GM12878 (cell line): ENCODE results near the gene CCDC87. TPM values are rescaled to one million over a fixed set of nuclear protein-coding genes. Genes with fewer than 3 reads are reported as not detected.

ENCODE experiments used
- ATAC-seq: fragments of 200-7000 bp; cut with Tn5 transposase; 3 replicates; pipeline ENCODE4 v1.9.1; 2020; ENCODE audit warnings: mild to moderate bottlenecking, moderate library complexity
- BruUV-seq: library from RNA; stranded (reverse); fragments of 400-500 nt; replicated peaks from 2 replicates; lab custom pipeline; 2021; lab: Mats Ljungman, UMichigan
- CTCF ChIA-PET: fragments of 300-600 bp; sonication (Branson Sonifier 250); formaldehyde crosslinking; extraction: SDS; loops from one replicate; lab custom pipeline; 2021; ENCODE audit warnings: inconsistent platforms; lab: Yijun Ruan, JAX
- POLR2A ChIA-PET: fragments of 350-600 bp; formaldehyde crosslinking; extraction: SDS; loops from one replicate; lab custom pipeline; 2021; ENCODE audit warnings: inconsistent platforms; lab: Charles Lee
- RAD21 ChIA-PET: fragments of 300-600 bp; sonication (Branson Sonifier 250); formaldehyde crosslinking; loops from one replicate; lab custom pipeline; 2023; ENCODE audit warnings: antibody characterized with exemption; ENCODE audit not compliant: unreplicated experiment; lab: Charles Lee
- SMC1A ChIA-PET: fragments of 300-600 bp; sonication (Branson Sonifier 250); formaldehyde crosslinking; loops from one replicate; lab custom pipeline; 2023; ENCODE audit not compliant: unreplicated experiment, uncharacterized antibody; lab: Charles Lee
- DNase-seq: peaks from one replicate; pipeline ENCODE4 v3.0.0-alpha.2; 2011; ENCODE audit warnings: low read depth, low spot score
- FAIRE-seq: peaks from 3 replicates; lab custom pipeline; 2011; peaks lifted over from hg19 to GRCh38; lab: Jason Lieb, UNC
- H2AFZ ChIP-seq: 2 replicates; pipeline ENCODE4 v1.6.0; 2011; ENCODE audit warnings: low read depth, low read length, control low read depth; ENCODE audit not compliant: control insufficient read depth
- H3K27ac ChIP-seq: 2 replicates; pipeline ENCODE4 v1.5.1; 2011; ENCODE audit warnings: control low read depth; ENCODE audit not compliant: control insufficient read depth, insufficient read depth
- H3K27me3 ChIP-seq, 2 experiments: replicated peaks in 1 of 2; 2 replicates each; pipeline versions ENCODE4 v1.6.0 to v1.6.1; 2011; ENCODE audit warnings: low read length in 1 of 2; ENCODE audit not compliant: control insufficient read depth in 2 of 2, insufficient read depth in 2 of 2
- H3K36me3 ChIP-seq, 2 experiments: 2 replicates each; pipeline ENCODE4 v1.5.1; 2011; ENCODE audit warnings: low read length in 1 of 2; ENCODE audit not compliant: control insufficient read depth in 2 of 2, insufficient read depth in 2 of 2
- H3K4me1 ChIP-seq: 2 replicates; pipeline ENCODE4 v1.6.1; 2011; ENCODE audit warnings: mild to moderate bottlenecking, low read length, moderate library complexity, mixed read lengths; ENCODE audit not compliant: control insufficient read depth, insufficient read depth
- H3K4me2 ChIP-seq: 2 replicates; pipeline ENCODE4 v1.6.0; 2011; ENCODE audit warnings: control low read depth; ENCODE audit not compliant: control insufficient read depth, insufficient read depth
- H3K4me3 ChIP-seq: fragments of 200-600 bp; sonication (generic); 2 replicates; pipeline ENCODE4 v1.5.1; 2016
- H3K79me2 ChIP-seq: 2 replicates; pipeline ENCODE4 v1.6.0; 2011; ENCODE audit warnings: low read length; ENCODE audit not compliant: control insufficient read depth, insufficient read depth
- H3K9ac ChIP-seq: 2 replicates; pipeline ENCODE4 v1.8.0; 2011; ENCODE audit warnings: low read length, control low read depth, mixed read lengths; ENCODE audit not compliant: control insufficient read depth, insufficient read depth
- H3K9me3 ChIP-seq: replicated peaks from 3 replicates; pipeline ENCODE4 v1.5.1; 2011; ENCODE audit warnings: mild to moderate bottlenecking, low read length; ENCODE audit not compliant: control insufficient read depth, insufficient read depth
- H4K20me1 ChIP-seq: 2 replicates; pipeline ENCODE4 v1.6.0; 2011; ENCODE audit not compliant: control insufficient read depth, insufficient read depth
- ASH2L ChIP-seq: fragments of 300-600, 200-600 bp; sonication (generic); IDR thresholded peaks from 2 replicates; pipeline ENCODE4 v1.6.1; 2017; ENCODE audit warnings: low read depth, mild to moderate bottlenecking, borderline replicate concordance
- BRCA1 ChIP-seq: IDR thresholded peaks from 2 replicates; pipeline ENCODE4 v1.6.1; 2011; ENCODE audit warnings: low read depth, low read length, improper control_type of control experiment
- CBX5 ChIP-seq: sonication (generic); IDR thresholded peaks from 2 replicates; pipeline ENCODE4 v1.6.1; 2016; ENCODE audit warnings: low read depth, moderate library complexity, mild to moderate bottlenecking, inconsistent platforms
- DPF2 ChIP-seq: fragments of 450-650 bp; IDR thresholded peaks from 2 replicates; pipeline ENCODE4 v1.6.1; 2017; ENCODE audit warnings: mild to moderate bottlenecking
- EP300 ChIP-seq, 2 experiments: fragments of 150-350 bp in 1 of 2; IDR thresholded peaks; 2 replicates each; pipeline ENCODE4 v1.6.1; 2011 to 2012; ENCODE audit warnings: low read depth in 2 of 2, low read length in 2 of 2, borderline replicate concordance in 1 of 2, improper control_type of control experiment in 1 of 2, inconsistent platforms in 1 of 2; ENCODE audit not compliant: control insufficient read depth in 1 of 2
- HCFC1 ChIP-seq: fragments of 150-350 bp; IDR thresholded peaks from 2 replicates; pipeline ENCODE4 v1.6.1; 2014; ENCODE audit warnings: low read length
- IKZF1 ChIP-seq: fragments of 450-650 bp; conservative IDR thresholded peaks from 2 replicates; pipeline ENCODE4 v1.6.1; 2017; ENCODE audit warnings: antibody characterized with exemption, mild to moderate bottlenecking
- LARP7 ChIP-seq: fragments of 450-650 bp; IDR thresholded peaks from 2 replicates; pipeline ENCODE4 v1.6.1; 2017; ENCODE audit warnings: mild to moderate bottlenecking
- NFYB ChIP-seq: IDR thresholded peaks from 2 replicates; pipeline ENCODE4 v1.6.1; 2011; ENCODE audit warnings: low read depth, mild to moderate bottlenecking, low read length, improper control_type of control experiment, moderate library complexity; ENCODE audit not compliant: insufficient read depth
- PAX5 ChIP-seq: IDR thresholded peaks from 2 replicates; pipeline ENCODE4 v1.6.1; 2011; ENCODE audit warnings: low read depth, low read length, borderline replicate concordance
- TARDBP ChIP-seq: IDR thresholded peaks from 2 replicates; pipeline ENCODE4 v1.6.1; 2016; ENCODE audit warnings: borderline replicate concordance
- WGBS: methylation state at CpG from one replicate; pipeline ENCODE4 v1.1.6; 2016; ENCODE audit warnings: low lambda C conversion rate; ENCODE audit not compliant: insufficient replicate concordance, insufficient coverage; ENCODE audit errors: missing lambda C conversion rate; 5-methylcytosine and 5-hydroxymethylcytosine counted together
- in situ Hi-C: fragments of 300-500 bp; cut with MboI; formaldehyde crosslinking; loops from 9 replicates; pipeline ENCODE4 v1.14.3; 2018; ENCODE audit warnings: mixed read lengths
- intact Hi-C: fragments of 100-400 bp; cut with micrococcal nuclease; formaldehyde crosslinking; loops from one replicate; pipeline ENCODE4 v1.14.2; 2022; ENCODE audit not compliant: unreplicated experiment
- polyA plus RNA-seq, 11 experiments: library from polyadenylated mRNA; depleted of rRNA in 4 of 11; unstranded in 6 of 11; stranded (reverse) in 5 of 11; fragments of >200 nt; fragmentation: Nextera tagmentation in 4 of 11; fragmentation: Illumina TruSeq in 1 of 11; extraction: Ambion mirVana in 4 of 11; extraction: Trizol in 1 of 11; gene quantifications; 1 replicate in 1 of 11; 2 replicates in 10 of 11; pipeline versions ENCODE4 v1.2.1 to v1.2.3, GENCODE V29; 2011 to 2016; ENCODE audit warnings: inconsistent platforms in 2 of 11, missing spikeins in 2 of 11, low read depth in 1 of 11
- total RNA-seq, 4 experiments: library from RNA; depleted of rRNA in 3 of 4; stranded (reverse); fragments of >200 nt in 3 of 4; fragmentation: Illumina TruSeq in 1 of 4; extraction: Trizol in 1 of 4; gene quantifications; 2 replicates each; pipeline versions ENCODE4 v1.2.1 to v1.2.3, GENCODE V29; 2013 to 2021
- TF ChIP-seq, protein P1 (sequence below): IDR thresholded peaks from 2 replicates; pipeline ENCODE4 v1.6.1; 2012; ENCODE audit warnings: low read depth, low read length, improper control_type of control experiment
- TF ChIP-seq, protein P2 (sequence below): fragments of 450-650 bp; IDR thresholded peaks from 2 replicates; pipeline ENCODE4 v1.6.1; 2017; ENCODE audit warnings: borderline replicate concordance

CCDC87 gene
- total and polyA plus RNA-seq, 10 of the 15 experiments (the other 5 are each of a cell fraction or from before 2014, with no cell fraction given), result 0.02 to 0.17 (median 0.09) TPM; not detected in 3

- ATAC-seq (no peak), DNase-seq (no peak), FAIRE-seq (no peak)
- H2AFZ ChIP-seq, result no peak overlapping the region
- SMC1A ChIA-PET, result interaction anchor here (1.7 kb wide), 1 partner anchor 127 kb away, joined by 3 read pairs; the partner anchor contains the start of gene RBM4B
- H3K36me3 ChIP-seq, result no peaks in the 10 kb centered on the region
- WGBS, result 44% methylated on average over 4 of the region's 4 CpGs
- TF ChIP-seq DPF2 (no peak), TARDBP (no peak), LARP7 (no peak), EP300 (IDR thresholded peaks at IDR 0.05; ENCODE audit: borderline replicate concordance in 1 of 2, control insufficient read depth in 1 of 2, low read depth in 2 of 2, low read length in 2 of 2) (no peak), IKZF1 (no peak), PAX5 (no peak), NFYB (no peak), ASH2L (no peak), HCFC1 (no peak), BRCA1 (no peak), CBX5 (no peak)
- TF ChIP-seq, protein P1, sequence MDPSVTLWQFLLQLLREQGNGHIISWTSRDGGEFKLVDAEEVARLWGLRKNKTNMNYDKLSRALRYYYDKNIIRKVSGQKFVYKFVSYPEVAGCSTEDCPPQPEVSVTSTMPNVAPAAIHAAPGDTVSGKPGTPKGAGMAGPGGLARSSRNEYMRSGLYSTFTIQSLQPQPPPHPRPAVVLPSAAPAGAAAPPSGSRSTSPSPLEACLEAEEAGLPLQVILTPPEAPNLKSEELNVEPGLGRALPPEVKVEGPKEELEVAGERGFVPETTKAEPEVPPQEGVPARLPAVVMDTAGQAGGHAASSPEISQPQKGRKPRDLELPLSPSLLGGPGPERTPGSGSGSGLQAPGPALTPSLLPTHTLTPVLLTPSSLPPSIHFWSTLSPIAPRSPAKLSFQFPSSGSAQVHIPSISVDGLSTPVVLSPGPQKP, result no peak
- TF ChIP-seq, protein P2, sequence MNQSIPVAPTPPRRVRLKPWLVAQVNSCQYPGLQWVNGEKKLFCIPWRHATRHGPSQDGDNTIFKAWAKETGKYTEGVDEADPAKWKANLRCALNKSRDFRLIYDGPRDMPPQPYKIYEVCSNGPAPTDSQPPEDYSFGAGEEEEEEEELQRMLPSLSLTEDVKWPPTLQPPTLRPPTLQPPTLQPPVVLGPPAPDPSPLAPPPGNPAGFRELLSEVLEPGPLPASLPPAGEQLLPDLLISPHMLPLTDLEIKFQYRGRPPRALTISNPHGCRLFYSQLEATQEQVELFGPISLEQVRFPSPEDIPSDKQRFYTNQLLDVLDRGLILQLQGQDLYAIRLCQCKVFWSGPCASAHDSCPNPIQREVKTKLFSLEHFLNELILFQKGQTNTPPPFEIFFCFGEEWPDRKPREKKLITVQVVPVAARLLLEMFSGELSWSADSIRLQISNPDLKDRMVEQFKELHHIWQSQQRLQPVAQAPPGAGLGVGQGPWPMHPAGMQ, result no peak
- CTCF ChIA-PET, result no interaction called here
- no peak overlapping the region for H3K4me3 ChIP-seq
- BruUV-seq, result no TSS peak
- H3K9ac ChIP-seq, result no peak overlapping the region
- H3K27ac ChIP-seq, result no peak overlapping the region
- in situ Hi-C loops, result no loop called here
- H4K20me1 ChIP-seq, result no peaks in the 10 kb centered on the region
- RAD21 ChIA-PET, result no interaction called here
- no peaks in the 10 kb centered on the region for H3K9me3 ChIP-seq
- no peaks in the 10 kb centered on the region for H3K27me3 ChIP-seq
- intact Hi-C loops, result no loop called here
- H3K79me2 ChIP-seq, result no peaks in the 10 kb centered on the region
- POLR2A ChIA-PET, result interaction anchor here (0.6 kb wide), 1 partner anchor 203 kb away, joined by 3 read pairs; no protein-coding TSS in a partner anchor
- no peaks in the 10 kb centered on the region for H3K4me1 ChIP-seq
- H3K4me2 ChIP-seq, result no peak overlapping the region
Observed at GRCh38 chr11:66550887-66551286, 42.0 kb downstream of the CCDC87 start.
